GM19023 (cell line): ENCODE data around the gene SUPT20HL1.
A peak's percentile ranks its signal among the peaks of the same experiment; 100 is the strongest.
"Not testable (repeated sequence)": the region's sequence is repeated elsewhere in the genome, so short reads cannot be mapped to it uniquely, and the experiment has no call there.

ENCODE experiments used
- ATAC-seq: cut with Tn5 transposase; IDR thresholded peaks from one replicate; pipeline ENCODE4 v1.9.1; 2021; ENCODE audit warnings: mild to moderate bottlenecking, moderate library complexity; ENCODE audit not compliant: unreplicated experiment

SUPT20HL1 gene

GRCh38 chrX:24360272-24360671 lies at the start of gene SUPT20HL1:
Gene SUPT20HL1, plus strand, starts transcription at chrX:24360639. Its CDS starts 2,122 bp downstream, at chrX:24362761.
- no peak for ATAC-seq

DNA sequence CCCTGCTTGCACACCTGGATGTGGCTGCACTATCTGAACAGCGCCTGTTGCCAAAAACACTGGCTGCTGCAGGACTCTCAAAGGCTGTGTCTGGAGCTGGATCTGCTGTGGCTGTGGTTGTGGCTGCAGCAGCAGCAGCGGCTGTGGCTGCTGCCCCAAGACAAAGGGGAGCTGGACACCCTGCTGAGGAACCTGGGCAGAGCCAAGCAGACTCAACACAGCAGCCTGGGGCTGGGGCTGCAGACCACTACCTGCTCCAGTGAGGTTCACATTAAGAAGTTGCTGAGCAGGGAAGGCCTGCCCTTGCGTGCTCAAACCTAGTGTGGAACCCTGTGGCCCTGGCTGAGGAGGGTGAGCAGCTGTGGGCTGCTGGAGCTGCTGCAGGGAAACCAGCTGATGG lies 49.5 kb upstream of the SUPT20HL1 start:
- ATAC-seq: not testable (repeated sequence)

GRCh38 chrX:24311507-24312248 lies 48.8 kb upstream of the SUPT20HL1 start:
- ATAC-seq: not testable (repeated sequence)

DNA sequence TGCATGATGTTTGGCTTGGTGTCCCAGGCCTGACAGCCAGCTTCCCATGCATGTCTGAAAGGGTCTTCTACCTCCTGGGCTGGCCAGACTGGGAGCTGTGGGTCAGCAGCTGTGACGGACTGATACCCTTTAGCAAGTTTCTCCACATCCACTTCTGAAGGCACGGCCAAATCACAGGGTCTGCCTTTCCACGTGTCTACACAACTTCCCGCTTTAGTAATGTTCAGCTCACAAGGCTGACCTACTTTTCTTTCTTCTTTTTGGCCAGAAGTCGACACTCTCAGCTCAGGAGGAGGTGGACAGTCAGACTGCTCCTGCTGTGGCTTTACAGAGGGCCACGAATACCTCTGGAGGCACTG lies 48.2 kb upstream of the SUPT20HL1 start:
- not testable (repeated sequence) for ATAC-seq

GRCh38 chrX:24314019-24314635 lies 46.3 kb upstream of the SUPT20HL1 start, which contains the start of gene SUPT20HL2:
Gene SUPT20HL2, minus strand, starts transcription at chrX:24314069. Its CDS starts 754 bp downstream, at chrX:24313315.
- ATAC-seq: no peak

DNA sequence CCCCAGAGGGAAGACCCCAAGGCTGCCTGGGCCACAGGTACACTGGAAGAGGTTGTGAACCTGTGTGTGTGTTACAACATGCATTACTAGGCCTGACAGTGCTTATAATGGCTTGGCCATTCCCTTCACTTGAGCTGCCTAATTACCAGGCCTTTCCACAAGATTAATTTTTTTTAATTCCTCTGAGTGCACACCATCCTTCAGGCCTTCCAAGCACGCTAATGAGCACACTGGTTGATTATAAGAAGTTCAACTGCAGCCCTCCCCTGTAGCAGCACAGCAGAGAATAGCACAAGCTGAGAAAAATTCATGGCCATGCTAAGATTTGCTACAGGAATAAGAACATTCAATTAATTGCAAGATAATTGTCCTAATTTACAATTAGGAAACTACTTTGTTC lies 44.3 kb upstream of the SUPT20HL1 start:
- no peak for ATAC-seq

DNA sequence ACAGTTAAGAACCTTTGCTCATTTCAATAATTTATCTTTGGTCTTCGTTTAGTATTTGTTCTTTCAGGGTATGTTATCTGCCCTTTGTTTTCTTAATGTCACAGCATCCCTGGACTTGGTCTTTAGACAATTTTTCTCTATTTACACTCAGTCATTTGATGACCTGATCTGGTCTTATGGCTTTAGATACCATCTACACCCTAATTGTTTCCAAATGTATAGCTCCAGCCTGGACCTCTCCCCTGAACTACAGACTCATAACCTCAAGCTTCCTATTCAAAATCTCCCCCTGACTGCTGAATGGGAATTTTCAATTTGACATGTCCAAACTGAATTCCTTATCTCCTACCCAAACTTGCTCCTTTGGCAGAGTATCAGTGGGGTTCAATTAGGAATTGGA lies 42.9 kb upstream of the SUPT20HL1 start:
- ATAC-seq: no peak

GRCh38 chrX:24321741-24322395 lies 38.6 kb upstream of the SUPT20HL1 start:
- no peak for ATAC-seq

GRCh38 chrX:24325231-24325630 lies 35.2 kb upstream of the SUPT20HL1 start:
- ATAC-seq: no peak

DNA sequence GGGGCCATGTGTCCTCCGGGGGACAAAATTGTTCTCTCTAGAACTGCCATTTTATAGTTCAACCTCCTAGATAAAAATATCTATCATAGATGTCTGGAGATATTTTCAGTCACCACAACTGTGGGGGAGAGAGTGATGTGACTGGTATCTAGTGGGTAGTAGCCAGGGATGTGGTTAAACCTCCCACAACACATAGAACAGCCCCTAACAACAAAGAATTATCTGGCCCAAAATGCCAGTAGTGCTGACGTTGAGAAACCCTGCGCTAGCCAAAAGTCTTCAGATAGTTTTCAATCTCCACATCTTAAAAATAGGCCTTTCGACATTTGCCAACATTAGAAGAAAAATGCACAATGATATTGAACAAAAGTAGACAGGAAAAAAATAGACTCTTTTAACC lies 27.6 kb upstream of the SUPT20HL1 start:
- ATAC-seq: no peak

DNA sequence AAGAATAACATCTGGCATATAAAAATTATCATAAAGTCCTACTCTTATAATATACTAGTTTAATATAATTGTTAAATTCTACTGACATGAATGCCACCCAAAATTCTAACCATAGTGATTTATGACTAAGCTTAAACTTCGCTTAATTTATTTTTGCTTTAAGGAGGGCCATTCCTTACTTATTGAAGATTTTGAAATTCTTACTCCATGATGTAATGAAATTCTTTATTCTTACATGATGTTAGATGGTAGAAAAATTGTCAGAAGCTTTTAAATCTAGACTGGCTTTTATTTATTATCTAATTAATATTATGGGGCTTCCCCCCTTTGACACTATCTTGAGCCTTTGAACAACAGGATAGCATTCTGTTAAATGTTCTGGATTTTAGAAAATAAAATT lies 27.1 kb upstream of the SUPT20HL1 start:
- ATAC-seq: no peak

DNA sequence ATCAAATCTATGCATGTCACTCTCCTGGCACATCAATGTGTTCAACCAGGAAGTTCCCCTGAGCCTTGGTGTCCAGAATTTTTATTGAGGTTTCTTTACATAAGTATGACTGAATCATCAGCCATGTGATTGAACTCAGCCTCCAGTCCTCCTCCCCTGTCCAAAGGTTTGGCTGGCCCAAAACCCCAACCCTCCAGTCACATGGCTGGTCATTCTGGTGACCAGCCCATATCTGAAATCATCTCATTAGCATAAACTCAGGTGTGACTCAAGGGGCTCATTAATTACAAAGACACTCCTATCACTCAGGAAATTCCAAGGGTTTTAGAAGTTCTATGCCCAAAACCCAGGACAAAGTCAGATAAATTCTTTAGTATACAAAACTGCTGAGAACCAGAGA lies 26.0 kb upstream of the SUPT20HL1 start:
- ATAC-seq: no peak

- no peak for ATAC-seq
These were observed 24.6 kb upstream of the SUPT20HL1 start for GRCh38 chrX:24335871-24336270.

DNA sequence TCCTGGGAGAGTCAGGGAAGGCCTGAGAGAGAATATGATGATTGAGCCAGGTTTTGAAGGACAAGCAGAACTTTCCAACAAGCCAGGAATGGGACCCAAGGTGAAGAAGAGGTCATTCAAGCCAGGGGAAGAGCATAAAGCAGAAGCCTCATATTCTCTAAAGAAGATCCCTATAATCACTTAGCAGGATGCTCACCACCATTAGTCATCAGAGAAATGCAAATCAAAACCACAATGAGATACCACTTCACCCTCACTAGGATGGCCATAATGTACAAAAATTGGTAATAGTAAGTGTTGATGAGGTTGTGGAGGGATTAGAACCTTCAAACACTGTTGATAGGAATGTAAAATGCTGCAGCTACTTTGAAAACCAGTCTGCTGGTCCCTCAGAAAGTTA lies 20.5 kb upstream of the SUPT20HL1 start:
- ATAC-seq: no peak

- ATAC-seq: no peak
These were observed 19.9 kb upstream of the SUPT20HL1 start for GRCh38 chrX:24340501-24340900.

GRCh38 chrX:24341795-24342194 lies 18.6 kb upstream of the SUPT20HL1 start:
- ATAC-seq: no peak

- peak; percentile 75 for ATAC-seq
These were observed 16.7 kb upstream of the SUPT20HL1 start for GRCh38 chrX:24343719-24344118.

GRCh38 chrX:24347881-24348280 lies 12.6 kb upstream of the SUPT20HL1 start:
- ATAC-seq: no peak

- no peak for ATAC-seq
These were observed 10.2 kb upstream of the SUPT20HL1 start for GRCh38 chrX:24350217-24350616.

DNA sequence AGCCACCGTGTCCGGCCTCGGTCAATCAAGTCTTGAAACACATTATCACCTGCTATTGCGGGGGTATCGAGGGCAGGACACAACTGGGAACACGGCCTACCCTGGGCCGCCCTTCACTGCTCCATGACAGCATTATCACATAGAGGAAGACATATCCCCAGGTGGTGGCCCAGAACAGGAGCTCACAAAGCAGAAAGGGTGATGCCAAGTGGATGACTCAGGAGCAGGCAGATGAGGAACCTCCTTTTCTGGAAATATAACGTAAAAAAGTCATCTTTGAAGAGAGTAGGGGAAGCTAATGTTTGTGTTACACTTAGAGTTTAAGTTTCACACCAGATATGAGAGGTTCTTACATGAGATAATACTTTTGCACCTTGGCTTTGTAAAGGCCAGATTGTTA lies 5.3 kb upstream of the SUPT20HL1 start:
- ATAC-seq: no peak

- no peak for ATAC-seq
These were observed 3.3 kb upstream of the SUPT20HL1 start for GRCh38 chrX:24357106-24357505.
